Stimulated activated naive CD4-positive, alpha-beta T cell treated with Interleukin-2 at 50 U/mL for 16 hours (primary cell): Measurements from ENCODE around the gene FBXW8.

ENCODE experiments used
- DNase-seq: peaks from one replicate; lab custom pipeline; 2025; lab: John Stamatoyannopoulos, UW

Gene FBXW8

GRCh38 chr12:116999066-116999465 is 88.3 kb downstream of the FBXW8 start:
- DNase-seq: no peak

DNA sequence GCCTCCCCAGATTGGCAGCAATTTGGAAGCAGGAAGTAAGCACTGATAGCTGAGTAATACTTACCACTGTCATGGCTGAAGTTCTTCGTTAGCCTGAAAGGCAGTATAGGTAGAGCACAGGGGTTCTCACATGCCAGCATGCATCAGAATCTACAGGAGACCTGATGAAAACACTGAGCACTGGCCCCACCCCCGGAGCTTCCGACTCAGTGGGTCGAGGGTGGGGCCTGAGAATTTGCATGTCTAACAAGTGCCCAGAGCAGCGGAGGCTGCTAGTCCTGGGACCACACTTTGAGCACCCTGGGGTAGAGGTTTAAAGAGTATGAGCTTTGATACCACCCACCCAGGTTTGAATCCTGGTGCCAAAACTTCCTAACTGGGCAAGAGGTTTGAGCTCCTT is 89.6 kb downstream of the FBXW8 start:
- no peak for DNase-seq

DNA sequence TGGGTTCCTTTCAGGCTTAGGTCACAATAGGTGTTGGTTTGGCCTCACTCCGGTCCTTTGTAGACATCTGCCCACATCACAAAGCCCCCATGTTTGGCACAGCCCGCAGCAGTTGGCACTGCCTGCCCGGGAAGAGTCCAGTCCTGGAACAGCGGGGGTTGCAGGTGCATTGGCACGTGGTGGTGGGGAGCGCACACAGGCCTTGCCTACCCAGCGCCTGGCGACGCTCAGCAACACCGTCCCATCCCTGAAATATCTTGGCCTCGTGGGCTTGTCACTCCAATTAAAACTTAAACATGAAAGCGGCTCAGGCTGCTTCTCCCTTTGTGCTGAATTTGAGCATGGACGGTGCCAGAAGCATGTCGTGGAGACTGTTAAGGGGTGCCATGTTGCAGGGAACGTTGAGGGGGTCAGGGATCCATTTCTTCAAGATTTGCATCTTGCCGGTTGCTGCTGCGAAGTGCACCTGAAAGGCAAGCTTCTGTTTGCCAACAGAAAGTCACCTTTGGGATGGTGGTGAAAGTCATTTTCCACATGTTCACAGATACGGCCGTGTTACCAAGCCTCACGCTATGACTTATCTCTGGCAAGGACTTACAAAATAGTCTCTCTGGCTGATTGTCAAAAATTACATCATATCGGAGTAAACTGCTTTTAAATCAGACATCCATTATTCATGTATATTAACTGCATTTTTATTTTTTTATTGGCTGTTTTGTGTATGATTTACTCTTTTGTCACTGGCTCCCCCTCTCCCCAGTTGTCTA is 91.5 kb downstream of the FBXW8 start:
- DNase-seq: no peak

GRCh38 chr12:117003883-117004404 is 93.2 kb downstream of the FBXW8 start:
- DNase-seq: no peak

DNA sequence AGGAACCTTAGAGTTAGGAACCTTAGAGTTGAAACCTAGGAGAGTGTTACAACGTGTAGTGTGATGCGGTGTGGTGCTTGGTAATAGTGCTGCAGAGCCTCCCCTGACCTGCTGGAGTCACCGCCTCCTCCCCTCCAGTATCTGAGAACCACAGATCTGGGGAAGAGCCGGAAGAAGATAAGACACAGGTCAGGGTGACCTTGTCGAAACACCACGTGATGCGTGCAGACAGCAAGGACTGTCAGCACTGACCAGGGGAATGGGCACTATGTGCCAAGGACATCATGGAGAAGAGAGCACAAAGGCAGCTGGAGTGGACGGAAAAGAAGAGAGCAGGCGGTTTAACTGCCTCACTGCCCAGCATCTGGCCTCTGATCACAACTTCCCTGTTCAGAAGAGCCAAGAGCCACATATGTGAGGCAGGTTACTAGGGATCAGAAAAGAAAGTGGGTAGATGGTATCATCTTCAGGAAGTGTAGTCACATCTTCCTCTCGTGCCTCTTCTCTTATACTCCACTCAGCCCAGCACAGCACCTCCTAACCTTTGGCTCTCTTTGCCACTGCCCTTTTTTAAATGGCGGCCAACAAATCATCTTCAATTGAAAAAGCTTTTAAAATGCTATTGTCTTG is 94.8 kb downstream of the FBXW8 start:
- no peak for DNase-seq

DNA sequence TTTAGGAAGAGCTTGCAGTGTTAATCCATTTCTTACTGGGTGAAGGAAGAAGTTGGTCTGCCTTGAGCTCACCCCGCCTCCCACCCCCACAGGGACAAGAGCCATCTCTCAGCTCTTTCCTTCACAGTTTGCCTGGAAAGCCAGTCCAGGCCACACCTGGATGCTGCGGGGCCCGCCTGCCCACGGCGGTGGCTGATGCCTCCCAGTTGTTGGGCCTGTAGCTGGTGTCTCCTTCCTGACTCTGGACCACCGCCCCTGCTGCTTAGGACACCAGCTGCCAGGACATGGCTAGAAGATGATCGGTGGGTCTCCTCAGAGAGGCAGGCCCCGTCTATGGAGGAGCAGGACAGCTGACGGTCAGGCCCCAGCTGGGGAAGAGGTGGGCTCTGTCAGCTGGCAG is 95.6 kb downstream of the FBXW8 start:
- DNase-seq: no peak

- no peak for DNase-seq
Measured at GRCh38 chr12:117007577-117007976, 96.8 kb downstream of the FBXW8 start.

DNA sequence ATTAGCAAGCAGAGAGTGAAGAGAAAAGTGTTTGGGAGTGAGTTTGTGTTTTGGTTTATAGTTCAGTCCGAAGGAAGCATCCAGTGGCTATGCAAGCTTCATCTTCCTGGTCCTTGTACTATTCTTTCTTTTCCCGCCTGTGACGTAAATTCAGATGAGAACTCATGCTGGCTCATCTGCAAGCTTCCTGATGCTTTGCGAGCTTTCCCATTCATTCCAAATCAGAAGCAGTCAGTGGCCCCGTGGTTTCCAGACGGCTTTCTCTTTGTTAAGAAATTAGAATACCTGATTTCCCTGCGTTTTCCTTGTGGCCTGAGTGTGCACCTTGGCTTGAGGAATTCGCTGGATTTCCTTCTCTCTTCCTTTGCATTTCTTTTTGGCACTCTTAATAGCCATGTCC is 99.0 kb downstream of the FBXW8 start:
- DNase-seq: no peak

- DNase-seq: no peak
Measured at GRCh38 chr12:117010693-117011451, 100.1 kb downstream of the FBXW8 start.

DNA sequence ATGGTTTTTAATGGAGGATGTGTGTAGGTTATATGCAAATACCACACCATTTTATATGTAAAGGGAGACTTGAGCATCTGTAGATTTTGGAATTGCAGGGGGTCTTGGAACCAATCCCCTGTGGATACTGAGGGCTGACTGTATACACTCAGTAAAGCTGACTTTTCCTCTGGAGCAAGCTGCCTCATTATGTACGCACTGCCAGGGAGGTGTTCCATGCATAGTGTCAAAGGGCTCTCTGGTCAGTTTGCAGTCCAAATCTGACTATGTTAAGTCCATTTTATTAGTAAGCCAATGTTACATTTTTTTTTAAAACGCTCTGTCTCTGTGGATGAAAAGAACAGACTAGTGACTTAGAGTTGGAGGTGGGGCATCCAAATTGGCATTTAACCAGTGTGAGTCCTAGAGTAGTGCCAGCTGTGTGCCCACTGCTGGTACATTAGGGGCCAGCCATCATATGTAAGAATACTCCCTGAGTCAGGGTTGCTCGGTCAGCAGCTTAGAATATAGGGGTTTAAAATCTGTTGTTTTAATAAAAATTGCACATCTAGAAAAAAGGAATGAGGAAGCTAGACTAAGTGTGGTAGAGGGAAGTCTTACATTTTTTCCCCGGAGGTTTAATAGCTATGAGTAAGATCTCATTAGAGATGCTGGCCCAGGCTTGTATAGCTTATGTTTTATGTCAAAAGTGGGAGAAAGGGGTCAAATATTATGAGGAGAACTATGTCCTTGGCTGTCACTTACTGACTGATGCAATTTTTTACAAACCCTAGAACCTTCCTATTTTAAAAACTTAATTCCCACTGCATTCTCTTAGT is 101.4 kb downstream of the FBXW8 start:
- DNase-seq: no peak

- no peak for DNase-seq
Measured at GRCh38 chr12:117013726-117014125, 103.0 kb downstream of the FBXW8 start.

DNA sequence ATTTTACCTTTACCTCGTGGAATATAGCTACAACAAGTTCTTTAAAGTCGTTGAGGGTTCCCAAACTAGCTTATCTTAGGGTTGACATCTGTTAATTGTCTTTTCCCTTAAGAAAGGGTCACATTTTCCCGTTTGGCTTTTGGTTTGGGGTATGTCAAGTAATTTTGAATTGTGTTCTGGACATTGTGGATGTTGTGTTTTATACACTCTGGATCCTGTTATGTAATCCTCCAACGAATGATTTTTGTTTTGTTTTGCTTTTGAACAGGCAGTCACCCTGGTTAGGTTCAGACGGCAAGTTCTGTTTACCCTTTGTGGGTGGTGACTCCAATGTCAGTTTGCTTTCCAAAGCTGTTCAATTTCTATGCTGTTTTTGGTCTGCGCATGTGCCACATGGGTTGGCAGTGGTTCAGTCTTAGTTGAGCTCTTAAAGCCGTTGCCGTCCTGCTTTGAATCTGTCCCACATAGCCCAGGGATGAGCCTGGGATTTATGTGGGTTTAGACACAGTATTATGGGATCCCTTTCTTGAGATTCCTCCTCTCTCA is 103.7 kb downstream of the FBXW8 start:
- DNase-seq: no peak

- DNase-seq: no peak
Measured at GRCh38 chr12:117015811-117016210, 105.1 kb downstream of the FBXW8 start.

- no peak for DNase-seq
Measured at GRCh38 chr12:117017807-117018206, 107.1 kb downstream of the FBXW8 start.

- no peak for DNase-seq
Measured at GRCh38 chr12:117018276-117018675, 107.5 kb downstream of the FBXW8 start.

DNA sequence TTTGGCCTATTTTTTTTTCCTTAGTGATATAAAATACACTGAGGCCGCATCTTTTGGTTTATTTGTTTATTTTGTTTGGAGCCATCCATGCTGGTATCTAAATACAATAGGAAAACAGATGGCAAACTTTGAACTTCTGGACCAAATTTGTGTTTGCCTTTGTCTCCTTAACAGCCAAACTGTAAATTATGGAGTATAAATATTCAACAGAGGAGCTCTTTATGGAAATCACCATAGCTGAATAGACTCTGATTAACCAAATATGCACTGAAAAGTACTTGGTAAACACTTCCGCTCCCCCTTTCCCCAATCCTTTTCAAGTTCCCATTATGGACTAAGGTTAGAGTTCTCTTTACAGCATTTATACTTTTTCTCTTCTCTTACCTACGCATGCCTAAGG is 107.9 kb downstream of the FBXW8 start:
- DNase-seq: no peak

DNA sequence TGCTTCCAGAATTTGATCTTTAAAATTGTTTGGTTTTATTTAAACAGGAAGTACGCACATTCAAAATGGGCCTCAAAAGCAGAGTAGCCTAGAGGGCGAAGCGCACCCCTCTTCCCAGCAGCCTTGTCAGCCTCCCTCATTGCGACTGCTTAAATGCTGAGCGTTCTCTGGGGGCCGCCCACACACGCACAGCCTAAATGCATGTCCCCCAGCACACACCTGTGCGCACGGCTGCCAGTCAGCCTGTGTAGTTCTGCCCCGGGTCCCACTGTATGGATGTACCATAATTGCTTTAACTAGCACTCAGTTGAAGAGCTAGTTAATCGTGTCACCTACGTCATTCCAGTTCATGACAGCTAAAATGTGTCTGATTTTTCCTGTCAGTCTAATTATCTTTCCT is 109.1 kb downstream of the FBXW8 start:
- no peak for DNase-seq

- DNase-seq: no peak
Measured at GRCh38 chr12:117020536-117021220, 109.9 kb downstream of the FBXW8 start.

- no peak for DNase-seq
Measured at GRCh38 chr12:117022465-117022864, 111.7 kb downstream of the FBXW8 start.

DNA sequence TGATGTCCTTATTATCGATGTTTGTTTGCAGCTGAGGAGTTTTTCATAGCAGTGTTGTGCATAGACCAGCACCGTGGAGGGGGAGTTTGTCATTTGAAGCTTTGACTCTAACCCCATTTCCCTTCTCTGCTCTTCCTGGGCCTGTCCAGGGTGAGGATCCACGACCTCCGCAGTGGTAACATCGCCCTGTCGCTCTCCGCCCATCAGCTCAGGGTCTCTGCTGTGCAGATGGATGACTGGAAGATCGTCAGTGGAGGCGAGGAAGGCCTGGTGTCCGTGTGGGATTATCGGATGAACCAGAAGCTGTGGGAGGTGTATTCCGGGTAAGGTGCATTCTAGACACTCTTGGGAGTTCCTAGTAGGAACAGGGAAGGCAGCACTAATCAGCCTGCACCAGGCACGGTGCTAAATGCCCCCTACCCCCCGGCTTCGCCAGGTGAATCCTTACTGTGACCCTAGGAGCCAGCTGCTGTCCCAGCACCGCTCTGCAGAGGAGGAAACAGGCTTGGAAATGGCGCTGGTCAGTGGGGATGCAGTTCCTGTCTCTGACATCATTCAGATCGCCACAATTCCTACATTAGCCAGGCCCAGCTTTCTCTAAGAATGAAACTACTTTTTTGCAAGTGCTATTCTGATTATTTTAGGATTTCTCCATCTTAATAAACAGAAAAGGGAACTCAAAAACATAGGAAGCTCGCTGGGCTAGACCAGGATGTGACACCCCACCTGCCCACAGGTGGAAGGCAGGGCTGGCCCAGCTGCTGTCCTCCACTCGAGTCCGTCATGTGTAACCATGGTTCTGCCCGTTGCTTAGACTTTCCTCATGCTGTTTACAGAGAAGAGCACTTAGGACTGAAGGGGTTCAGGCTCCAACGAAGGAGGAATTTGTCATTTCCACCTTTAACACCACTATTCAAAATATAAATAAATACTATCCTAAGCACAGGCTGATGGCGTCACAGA is 113.5 kb downstream of the FBXW8 start:
- no peak for DNase-seq
